Measurements from ENCODE around the gene PCSK6. TPM values are rescaled to one million over a fixed set of nuclear protein-coding genes. Genes with fewer than 3 reads are reported as not detected.

PCSK6 gene
- total RNA-seq, 1 experiment from 2014 or later: 69.5 TPM

GRCh38 chr15:101328001-101328400 is 161.5 kb downstream of the PCSK6 start:
- Mint-ChIP-seq H3K27ac (ENCODE audit: unreplicated experiment) (no peak overlapping the region), H3K4me3 (ENCODE audit: unreplicated experiment) (no peak overlapping the region), H3K9me3 (ENCODE audit: unreplicated experiment) (no peaks in the 10 kb centered on the region), H3K4me1 (ENCODE audit: low read depth, unreplicated experiment) (peaks cover 6% of the 10 kb centered on the region), H3K36me3 (ENCODE audit: insufficient read depth, unreplicated experiment) (peaks cover 7% of the 10 kb centered on the region), H3K27me3 (ENCODE audit: insufficient read depth, unreplicated experiment) (no peaks in the 10 kb centered on the region)
- Histone ChIP-seq H3K4me1 (peaks cover 10% of the 10 kb centered on the region), H3K27me3 (replicated peaks; ENCODE audit: control insufficient read depth, insufficient read depth, low read length) (no peaks in the 10 kb centered on the region; the same call in 1 of the 2 replicates), H3K4me3 (ENCODE audit: low read depth, low read length) (no peak overlapping the region), H3K9me3 (no peaks in the 10 kb centered on the region), H3K36me3 (ENCODE audit: control insufficient read depth, insufficient read depth, low read length) (no peaks in the 10 kb centered on the region; the same call in 1 of the 2 replicates)
- ChIA-PET CTCF (no interaction called here), POLR2A (no interaction called here)
- TF ChIP-seq CTCF (IDR thresholded peaks at IDR 0.05; ENCODE audit: insufficient read depth in 1 of 2, low read depth in 1 of 2, low read length in 1 of 2, severe bottlenecking in 1 of 2, unreplicated experiment in 1 of 2): no peak
- intact Hi-C loops (cut with micrococcal nuclease; ENCODE audit: unreplicated experiment): no loop called here
- BruUV-seq (replicated peaks): no TSS peak
- no peak for DNase-seq

- TF ChIP-seq CTCF (IDR thresholded peaks at IDR 0.05; ENCODE audit: insufficient read depth in 1 of 2, low read depth in 1 of 2, low read length in 1 of 2, severe bottlenecking in 1 of 2, unreplicated experiment in 1 of 2): no peak
- H3K27me3 ChIP-seq (replicated peaks; ENCODE audit: control insufficient read depth, insufficient read depth, low read length): no peaks in the 10 kb centered on the region; the same call in 1 of the 2 replicates
- intact Hi-C loops (cut with micrococcal nuclease; ENCODE audit: unreplicated experiment): no loop called here
- ChIA-PET CTCF (no interaction called here), POLR2A (no interaction called here)
- peaks cover 10% of the 10 kb centered on the region for H3K4me1 ChIP-seq
- no peaks in the 10 kb centered on the region for H3K9me3 ChIP-seq
- Mint-ChIP-seq H3K27ac (ENCODE audit: unreplicated experiment) (no peak overlapping the region), H3K9me3 (ENCODE audit: unreplicated experiment) (no peaks in the 10 kb centered on the region), H3K36me3 (ENCODE audit: insufficient read depth, unreplicated experiment) (peaks cover 9% of the 10 kb centered on the region), H3K4me3 (ENCODE audit: unreplicated experiment) (no peak overlapping the region), H3K27me3 (ENCODE audit: insufficient read depth, unreplicated experiment) (no peaks in the 10 kb centered on the region), H3K4me1 (ENCODE audit: low read depth, unreplicated experiment) (peaks cover 6% of the 10 kb centered on the region)
- DNase-seq: no peak
- H3K36me3 ChIP-seq (ENCODE audit: control insufficient read depth, insufficient read depth, low read length): no peaks in the 10 kb centered on the region; the same call in 1 of the 2 replicates
- BruUV-seq (replicated peaks): no TSS peak
- H3K4me3 ChIP-seq (ENCODE audit: low read depth, low read length): no peak overlapping the region
Observed at GRCh38 chr15:101327147-101327740, 162.3 kb downstream of the PCSK6 start.

- Mint-ChIP-seq H3K36me3 (ENCODE audit: insufficient read depth, unreplicated experiment) (peaks cover 15% of the 10 kb centered on the region), H3K4me3 (ENCODE audit: unreplicated experiment) (no peak overlapping the region), H3K4me1 (ENCODE audit: low read depth, unreplicated experiment) (peaks cover 6% of the 10 kb centered on the region), H3K27ac (ENCODE audit: unreplicated experiment) (no peak overlapping the region), H3K9me3 (ENCODE audit: unreplicated experiment) (no peaks in the 10 kb centered on the region), H3K27me3 (ENCODE audit: insufficient read depth, unreplicated experiment) (no peaks in the 10 kb centered on the region)
- CTCF ChIA-PET: no interaction called here
- intact Hi-C loops (cut with micrococcal nuclease; ENCODE audit: unreplicated experiment): no loop called here
- TF ChIP-seq CTCF (IDR thresholded peaks at IDR 0.05; ENCODE audit: insufficient read depth in 1 of 2, low read depth in 1 of 2, low read length in 1 of 2, severe bottlenecking in 1 of 2, unreplicated experiment in 1 of 2): no peak
- Histone ChIP-seq H3K4me3 (ENCODE audit: low read depth, low read length) (no peak overlapping the region), H3K27me3 (replicated peaks; ENCODE audit: control insufficient read depth, insufficient read depth, low read length) (no peaks in the 10 kb centered on the region; the same call in 1 of the 2 replicates), H3K9me3 (no peaks in the 10 kb centered on the region), H3K4me1 (peaks cover 10% of the 10 kb centered on the region), H3K36me3 (ENCODE audit: control insufficient read depth, insufficient read depth, low read length) (no peaks in the 10 kb centered on the region; the same call in 1 of the 2 replicates)
- POLR2A ChIA-PET: no interaction called here
- DNase-seq: no peak
- no TSS peak for BruUV-seq (replicated peaks)
Observed at GRCh38 chr15:101326462-101327146, 162.9 kb downstream of the PCSK6 start.

Measured in Caco-2 (cell line).